GM12873 (cell line): Measurements from ENCODE around the gene TRIM6.

Experiments
- CTCF ChIP-seq: IDR thresholded peaks from 2 replicates; pipeline ENCODE4 v1.5.1; 2012; ENCODE audit warnings: low read depth, mild to moderate bottlenecking, moderate library complexity, low read length, control low read depth; ENCODE audit not compliant: insufficient read depth; ENCODE audit errors: missing control alignments

Gene TRIM6

GRCh38 chr11:5564259-5565019 lies 32.0 kb upstream of the TRIM6 start:
- no peak for TF ChIP-seq CTCF

- TF ChIP-seq CTCF, result no peak
Measured at GRCh38 chr11:5574654-5575053, 21.8 kb upstream of the TRIM6 start.

GRCh38 chr11:5575152-5575551 lies 21.3 kb upstream of the TRIM6 start:
- TF ChIP-seq CTCF, result no peak

- no peak for TF ChIP-seq CTCF
Measured at GRCh38 chr11:5577101-5577500, 19.3 kb upstream of the TRIM6 start.

- TF ChIP-seq CTCF, result no peak
Measured at GRCh38 chr11:5580577-5580976, 15.9 kb upstream of the TRIM6 start, which contains the start of gene OR52B6. Gene OR52B6 (plus strand): TSS chr11:5580877. CDS start chr11:5580877, 0 bp downstream.

GRCh38 chr11:5581014-5581413 lies 15.4 kb upstream of the TRIM6 start:
- no peak for TF ChIP-seq CTCF

GRCh38 chr11:5591613-5592012 lies 4.8 kb upstream of the TRIM6 start:
- no peak for TF ChIP-seq CTCF

GRCh38 chr11:5592615-5593014 lies 3.8 kb upstream of the TRIM6 start:
- no peak for TF ChIP-seq CTCF
